Mesodermal cell (in vitro differentiated cells): ENCODE measurements around the gene BANF2.

Experiments
- H3K27ac ChIP-seq: 2 replicates; pipeline ENCODE4 v1.7.0; 2013; ENCODE audit warnings: mild to moderate bottlenecking, low read depth, low read length, moderate library complexity; ENCODE audit not compliant: severe bottlenecking
- H3K36me3 ChIP-seq: 2 replicates; pipeline ENCODE4 v1.7.1; 2013; ENCODE audit warnings: mild to moderate bottlenecking, low read length, moderate library complexity; ENCODE audit not compliant: control insufficient read depth, insufficient read depth
- H3K4me1 ChIP-seq: one replicate; pipeline ENCODE4 v1.7.1; 2013; ENCODE audit warnings: mild to moderate bottlenecking, low read length; ENCODE audit not compliant: insufficient read depth, control insufficient read depth, poor library complexity, severe bottlenecking
- H3K4me3 ChIP-seq: 2 replicates; pipeline ENCODE4 v1.7.0; 2013; ENCODE audit warnings: low read length, control low read depth, mild to moderate bottlenecking; ENCODE audit not compliant: insufficient read depth, poor library complexity, severe bottlenecking; ENCODE audit errors: extremely low read depth
- H3K9me3 ChIP-seq: 2 replicates; pipeline ENCODE4 v1.7.1; 2013; ENCODE audit warnings: mild to moderate bottlenecking, low read length, moderate library complexity; ENCODE audit not compliant: control insufficient read depth
- WGBS, 2 experiments: methylation state at CpG; one replicate each; pipeline ENCODE4 v1.1.5; 2013; ENCODE audit warnings: missing lambda C conversion rate in 2 of 2; ENCODE audit not compliant: insufficient coverage in 2 of 2; 5-methylcytosine and 5-hydroxymethylcytosine counted together

The BANF2 gene

GRCh38 chr20:17664025-17664633, 35.6 kb upstream of the BANF2 start:
- Histone ChIP-seq H3K4me3 (no peak overlapping the region), H3K4me1 (peaks cover 10% of the 10 kb centered on the region), H3K36me3 (peaks cover 51% of the 10 kb centered on the region), H3K27ac (no peak overlapping the region), H3K9me3 (peaks cover 8% of the 10 kb centered on the region)
- WGBS, 2 experiments, result 93 to 97% methylated on average over 9 of the region's 11 CpGs

DNA sequence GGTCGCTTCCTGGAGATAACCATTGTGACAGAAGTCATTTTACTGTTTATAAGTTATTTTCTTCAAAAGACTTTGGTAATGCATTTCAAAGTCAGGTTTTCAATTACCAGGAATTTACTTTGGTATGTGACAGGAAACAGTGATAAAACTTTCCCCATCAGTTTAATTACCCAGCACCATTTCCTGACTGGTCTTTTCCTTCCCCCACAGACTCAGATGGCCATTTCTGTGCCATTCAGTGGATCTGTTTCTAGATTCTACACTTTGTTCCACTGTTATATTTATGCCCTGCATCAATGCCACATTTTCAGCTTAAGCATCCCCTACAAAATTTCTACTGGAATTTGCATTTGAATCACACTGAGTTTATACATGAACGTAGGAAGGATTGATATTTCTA, 34.0 kb upstream of the BANF2 start:
- H3K4me3 ChIP-seq, result no peak overlapping the region
- peaks cover 47% of the 10 kb centered on the region for H3K36me3 ChIP-seq
- no peak overlapping the region for H3K27ac ChIP-seq
- no CpG with 5 or more reads among the region's 2 CpGs for WGBS, 2 experiments
- H3K9me3 ChIP-seq, result no peaks in the 10 kb centered on the region
- H3K4me1 ChIP-seq, result peaks cover 10% of the 10 kb centered on the region

DNA sequence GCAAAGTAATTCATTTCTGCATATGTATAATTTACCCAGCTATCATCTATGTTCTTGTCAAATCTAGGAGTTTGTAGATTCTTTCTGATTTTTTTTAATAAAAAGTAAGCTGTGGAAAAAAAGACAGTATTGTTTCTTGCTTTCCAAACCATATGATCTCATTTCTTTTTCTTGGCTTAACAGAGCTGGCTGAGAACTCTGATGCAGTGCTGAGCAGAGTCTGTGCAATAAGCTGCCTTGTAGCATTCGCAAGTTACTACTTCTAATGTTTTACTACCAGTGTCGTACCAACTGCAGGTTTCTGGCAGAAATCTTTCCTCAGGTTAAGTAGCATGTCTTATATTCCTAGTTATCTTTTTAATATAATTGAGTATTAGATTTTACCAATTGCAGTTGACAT, 33.3 kb upstream of the BANF2 start:
- WGBS, 2 experiments, result 100% methylated on average over 1 of the region's 2 CpGs; no CpG with 5 or more reads in 1 of the 2 experiments
- H3K27ac ChIP-seq, result no peak overlapping the region
- peaks cover 10% of the 10 kb centered on the region for H3K4me1 ChIP-seq

GRCh38 chr20:17667445-17667844, 32.3 kb upstream of the BANF2 start:
- H3K36me3 ChIP-seq, result peaks cover 49% of the 10 kb centered on the region
- no peak overlapping the region for H3K27ac ChIP-seq
- no peak overlapping the region for H3K4me3 ChIP-seq
- 94 to 100% methylated on average over 3 of the region's 3 CpGs for WGBS, 2 experiments
- peaks cover 10% of the 10 kb centered on the region for H3K4me1 ChIP-seq
- H3K9me3 ChIP-seq, result no peaks in the 10 kb centered on the region

More for the DNA sequence above, 33.3 kb upstream of the BANF2 start:
- Histone ChIP-seq H3K9me3 (no peaks in the 10 kb centered on the region), H3K36me3 (peaks cover 45% of the 10 kb centered on the region), H3K4me3 (no peak overlapping the region)

- Histone ChIP-seq H3K9me3 (no peaks in the 10 kb centered on the region), H3K4me3 (no peak overlapping the region), H3K27ac (no peak overlapping the region), H3K36me3 (peaks cover 50% of the 10 kb centered on the region), H3K4me1 (peaks cover 10% of the 10 kb centered on the region)
- 100% methylated on average over 2 of the region's 3 CpGs; no CpG with 5 or more reads in 1 of the 2 experiments for WGBS, 2 experiments
Measured at GRCh38 chr20:17668432-17668831, 31.3 kb upstream of the BANF2 start.

DNA sequence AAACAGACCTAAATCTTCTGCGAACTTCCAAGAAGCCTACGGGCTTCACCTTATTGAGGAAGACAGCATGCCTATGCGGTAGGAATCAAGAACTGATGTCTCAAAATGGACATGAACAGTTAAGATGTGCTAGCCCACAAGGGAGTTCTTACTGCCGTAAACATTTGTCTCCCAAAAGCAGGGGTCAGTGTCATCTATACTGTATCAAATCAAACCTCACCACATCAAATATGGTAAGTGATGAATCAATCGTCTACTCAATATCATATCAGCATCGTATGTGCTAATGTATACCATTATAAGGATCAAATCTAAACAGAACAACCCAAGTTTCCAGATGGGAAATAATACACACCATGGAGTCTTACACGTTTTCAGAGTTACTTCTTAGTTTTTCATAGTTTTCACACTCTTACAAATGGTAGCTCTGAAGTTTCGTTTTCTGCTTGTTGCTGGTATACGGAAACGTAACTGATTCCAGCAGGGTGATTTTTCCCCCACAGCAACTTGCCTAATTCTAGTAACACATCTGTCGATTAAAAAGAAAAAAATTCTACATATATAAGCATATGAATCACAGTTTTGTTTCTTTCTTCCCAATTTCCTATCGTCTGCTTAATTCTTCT, 30.3 kb upstream of the BANF2 start:
- Histone ChIP-seq H3K9me3 (no peaks in the 10 kb centered on the region), H3K4me3 (no peak overlapping the region), H3K36me3 (peaks cover 50% of the 10 kb centered on the region), H3K27ac (no peak overlapping the region), H3K4me1 (peaks cover 10% of the 10 kb centered on the region)
- WGBS, 2 experiments, result 98 to 100% methylated on average over 7 to 9 of the region's 12 CpGs

DNA sequence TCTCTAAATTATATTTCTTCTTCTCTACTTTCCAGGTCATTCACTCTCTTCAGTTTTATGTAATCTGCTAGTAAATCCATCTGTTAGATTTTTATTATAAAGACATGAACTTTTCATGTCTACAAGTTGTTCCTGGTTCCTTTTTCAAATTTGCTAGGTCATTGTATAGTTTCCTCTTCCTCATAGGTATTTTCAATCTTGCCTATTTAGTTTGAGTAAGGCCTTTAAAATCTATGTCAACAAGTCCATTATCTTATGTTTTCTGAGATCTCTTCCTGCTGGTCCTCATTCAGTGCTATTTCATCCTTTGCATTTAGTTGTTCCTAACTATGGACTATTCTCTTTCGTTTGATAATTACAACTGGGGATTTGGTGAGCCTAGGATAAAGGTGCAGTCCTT, 28.8 kb upstream of the BANF2 start:
- WGBS, 2 experiments, result 100% methylated on average over 1 of the region's 1 CpG; no CpG with 5 or more reads in 1 of the 2 experiments
- Histone ChIP-seq H3K36me3 (peaks cover 59% of the 10 kb centered on the region), H3K4me1 (peaks cover 6% of the 10 kb centered on the region), H3K9me3 (no peaks in the 10 kb centered on the region), H3K4me3 (no peak overlapping the region), H3K27ac (no peak overlapping the region)

- no peak overlapping the region for H3K4me3 ChIP-seq
- H3K27ac ChIP-seq, result no peak overlapping the region
- peaks cover 65% of the 10 kb centered on the region for H3K36me3 ChIP-seq
- 71 to 81% methylated on average over 2 to 4 of the region's 4 CpGs for WGBS, 2 experiments
- H3K9me3 ChIP-seq, result no peaks in the 10 kb centered on the region
- H3K4me1 ChIP-seq, result peaks cover under 1% of the 10 kb centered on the region
Measured at GRCh38 chr20:17671565-17671964, 28.2 kb upstream of the BANF2 start.

DNA sequence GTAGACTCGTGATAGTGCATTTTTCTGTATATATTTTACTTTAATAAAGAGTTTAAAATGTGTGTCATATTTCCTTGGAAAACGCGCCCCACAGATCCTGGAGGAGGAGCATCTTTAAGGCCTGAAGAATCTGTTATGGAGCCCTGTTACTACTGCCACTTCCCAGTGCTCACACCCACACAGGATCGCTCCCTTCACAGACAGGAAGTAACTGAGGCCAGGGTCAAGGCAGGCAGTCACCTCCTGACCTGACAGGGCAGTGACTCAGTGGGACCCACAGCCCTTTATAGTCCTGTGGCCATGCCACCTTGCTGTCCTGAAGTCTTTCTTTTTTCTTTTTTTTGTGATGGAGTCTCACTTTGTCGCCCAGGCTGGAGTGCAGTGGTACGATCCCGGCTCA, 26.7 kb upstream of the BANF2 start:
- H3K9me3 ChIP-seq, result no peaks in the 10 kb centered on the region
- WGBS, 2 experiments, result 90 to 100% methylated on average over 1 to 4 of the region's 7 CpGs
- H3K4me1 ChIP-seq, result peaks cover 1% of the 10 kb centered on the region
- H3K36me3 ChIP-seq, result peaks cover 73% of the 10 kb centered on the region
- no peak overlapping the region for H3K27ac ChIP-seq
- no peak overlapping the region for H3K4me3 ChIP-seq

- H3K4me3 ChIP-seq, result no peak overlapping the region
- peaks cover 85% of the 10 kb centered on the region for H3K36me3 ChIP-seq
- H3K9me3 ChIP-seq, result no peaks in the 10 kb centered on the region
- no peak overlapping the region for H3K27ac ChIP-seq
- 94 to 98% methylated on average over 5 to 8 of the region's 9 CpGs for WGBS, 2 experiments
- peaks cover 12% of the 10 kb centered on the region for H3K4me1 ChIP-seq
Measured at GRCh38 chr20:17674722-17675518, 24.8 kb upstream of the BANF2 start.
